ENCODE measurements around the gene PI4KA.
A peak's percentile ranks its signal among the peaks of the same experiment; 100 is the strongest.

The PI4KA gene

DNA sequence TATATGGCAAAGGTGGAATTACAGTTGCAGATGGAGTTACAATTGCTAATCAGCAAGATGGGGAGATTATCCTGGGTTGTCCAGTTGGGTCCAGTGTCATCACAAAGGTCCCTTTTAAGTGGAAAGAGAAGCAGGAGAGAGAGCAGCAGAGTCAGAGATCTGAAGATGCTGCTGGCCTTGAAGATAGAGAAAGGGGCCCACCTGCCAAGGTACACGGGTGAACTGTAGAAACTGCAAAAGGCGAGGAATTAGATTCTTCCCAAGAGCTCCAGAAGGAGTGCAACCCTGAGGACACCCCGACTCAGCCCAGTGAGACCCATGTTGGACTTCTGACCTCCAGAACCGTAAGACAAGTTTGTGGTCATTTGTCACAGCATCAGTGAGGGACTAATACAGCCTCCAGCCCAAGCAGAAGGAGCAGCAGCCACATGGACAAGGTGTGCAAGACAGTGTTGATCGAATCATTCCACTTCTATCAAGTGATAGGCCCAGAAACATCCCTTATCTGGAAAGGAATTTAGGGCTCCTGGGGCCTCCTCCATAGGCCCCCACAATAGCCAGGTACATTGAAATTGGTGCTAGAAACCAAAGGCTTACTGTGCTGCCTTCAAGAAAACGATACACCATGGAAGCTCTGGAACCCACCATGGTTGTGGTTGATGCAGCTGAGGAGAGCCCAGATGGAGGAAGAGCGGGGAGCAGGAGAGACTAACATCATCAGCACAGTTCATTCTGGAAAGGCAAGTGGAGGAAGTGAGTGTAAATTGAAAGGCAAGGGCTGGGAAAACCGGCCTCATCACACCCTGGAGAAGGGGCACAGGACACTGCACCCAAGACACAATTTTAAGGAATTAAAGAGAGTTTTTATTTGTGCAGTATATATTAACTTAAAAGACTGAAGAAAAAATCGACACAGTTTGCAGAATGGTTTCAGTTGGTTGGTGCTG lies 23.5 kb upstream of the PI4KA start:
- DNase-seq, result no peak

DNA sequence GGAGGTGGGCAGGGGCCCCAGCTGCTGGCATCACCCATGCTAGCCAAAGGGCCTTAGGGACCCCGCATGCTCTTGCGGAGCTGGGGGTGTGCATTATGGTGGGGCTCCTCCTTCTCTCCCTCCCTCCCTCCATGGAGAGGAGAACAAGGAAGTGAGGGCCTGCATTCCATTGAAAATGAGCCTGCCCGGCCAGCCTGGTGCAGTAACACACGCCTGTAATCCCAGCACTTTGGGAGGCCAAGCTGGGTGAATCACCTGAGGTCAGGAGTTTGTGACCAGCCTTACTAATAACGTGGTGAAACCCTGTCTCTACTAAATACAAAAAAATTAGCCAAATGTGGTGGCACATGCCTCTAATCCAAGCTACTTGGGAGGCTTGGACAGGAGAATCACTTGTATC lies 22.6 kb upstream of the PI4KA start:
- no peak for DNase-seq

DNA sequence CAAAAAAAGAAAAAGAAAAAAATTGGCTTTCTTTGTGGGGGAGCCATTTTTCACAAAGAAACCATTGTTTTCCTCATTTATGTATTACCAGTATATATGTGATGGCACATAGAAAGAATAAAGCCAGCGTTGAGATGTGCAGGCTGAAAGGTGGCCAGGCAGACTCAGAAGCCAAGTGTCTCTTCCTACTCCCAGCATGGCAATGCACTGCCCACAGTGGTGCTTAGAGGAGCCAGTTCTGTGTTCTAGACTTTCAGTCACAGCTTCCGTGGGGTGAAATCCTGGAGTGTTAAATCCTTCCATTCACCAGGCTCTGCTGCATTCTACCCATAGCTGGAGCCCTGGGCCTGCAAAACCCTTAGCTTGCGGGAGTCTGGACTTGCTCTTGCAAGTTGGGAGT lies 19.1 kb upstream of the PI4KA start:
- DNase-seq, result no peak

DNA sequence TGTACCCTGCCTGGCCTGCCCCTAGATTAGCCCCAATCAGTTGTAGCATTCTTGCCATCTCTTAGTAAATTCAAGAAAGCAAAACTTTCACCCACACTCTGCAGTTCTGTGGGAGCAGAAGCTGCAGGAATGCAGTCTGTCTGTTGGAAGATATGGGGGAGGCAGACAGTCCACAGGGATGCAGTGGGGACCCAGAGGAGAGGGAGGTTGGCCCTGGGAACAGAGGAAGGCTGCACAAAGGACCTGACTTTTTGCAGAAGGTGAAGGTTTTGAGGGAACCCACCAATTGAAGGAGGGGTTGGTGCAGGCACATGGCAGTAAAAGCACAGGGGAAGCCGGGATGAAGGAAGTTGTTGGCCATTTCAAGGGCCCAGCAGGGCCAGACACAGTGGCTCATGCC lies 16.7 kb upstream of the PI4KA start:
- DNase-seq, result no peak

DNA sequence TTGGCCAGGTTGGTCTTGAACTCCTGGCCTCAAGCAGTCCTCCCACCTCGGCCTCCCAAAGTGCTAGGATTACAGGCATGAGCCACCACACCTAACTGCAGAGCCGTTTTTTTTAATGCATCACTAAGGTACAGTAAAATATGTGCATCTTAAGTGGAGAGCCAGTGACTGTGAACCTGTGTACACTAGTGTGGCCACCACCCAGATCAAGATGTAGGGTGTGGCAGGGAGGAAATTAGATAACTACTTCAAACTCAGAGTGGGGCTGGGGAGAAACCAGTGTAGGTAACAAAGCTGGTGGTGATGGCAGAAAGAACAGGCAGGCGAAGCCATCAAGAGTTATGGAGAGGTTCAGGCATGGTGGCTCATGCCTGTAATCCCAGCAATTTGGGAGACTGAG lies 14.6 kb upstream of the PI4KA start:
- DNase-seq, result no peak

DNA sequence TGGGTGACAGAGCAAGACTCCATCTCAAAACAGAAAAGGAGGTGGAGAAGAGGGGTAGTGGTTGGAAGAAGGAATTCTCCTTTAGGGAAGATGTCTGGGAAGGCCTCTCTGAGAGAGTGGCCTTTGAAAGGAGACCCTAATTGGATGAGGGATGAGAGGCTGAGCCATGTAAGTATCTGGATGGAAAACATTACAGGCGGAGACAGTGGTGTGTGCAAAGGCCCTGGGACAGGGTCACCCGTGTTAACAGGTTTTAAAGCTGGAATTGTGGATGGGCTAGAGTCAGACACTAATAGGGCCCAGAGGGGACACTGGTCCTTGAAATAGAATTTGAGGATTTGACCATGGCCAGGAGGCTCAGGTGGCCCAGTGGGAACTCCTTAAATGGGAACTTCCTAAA lies 10.6 kb upstream of the PI4KA start:
- DNase-seq, result no peak

DNA sequence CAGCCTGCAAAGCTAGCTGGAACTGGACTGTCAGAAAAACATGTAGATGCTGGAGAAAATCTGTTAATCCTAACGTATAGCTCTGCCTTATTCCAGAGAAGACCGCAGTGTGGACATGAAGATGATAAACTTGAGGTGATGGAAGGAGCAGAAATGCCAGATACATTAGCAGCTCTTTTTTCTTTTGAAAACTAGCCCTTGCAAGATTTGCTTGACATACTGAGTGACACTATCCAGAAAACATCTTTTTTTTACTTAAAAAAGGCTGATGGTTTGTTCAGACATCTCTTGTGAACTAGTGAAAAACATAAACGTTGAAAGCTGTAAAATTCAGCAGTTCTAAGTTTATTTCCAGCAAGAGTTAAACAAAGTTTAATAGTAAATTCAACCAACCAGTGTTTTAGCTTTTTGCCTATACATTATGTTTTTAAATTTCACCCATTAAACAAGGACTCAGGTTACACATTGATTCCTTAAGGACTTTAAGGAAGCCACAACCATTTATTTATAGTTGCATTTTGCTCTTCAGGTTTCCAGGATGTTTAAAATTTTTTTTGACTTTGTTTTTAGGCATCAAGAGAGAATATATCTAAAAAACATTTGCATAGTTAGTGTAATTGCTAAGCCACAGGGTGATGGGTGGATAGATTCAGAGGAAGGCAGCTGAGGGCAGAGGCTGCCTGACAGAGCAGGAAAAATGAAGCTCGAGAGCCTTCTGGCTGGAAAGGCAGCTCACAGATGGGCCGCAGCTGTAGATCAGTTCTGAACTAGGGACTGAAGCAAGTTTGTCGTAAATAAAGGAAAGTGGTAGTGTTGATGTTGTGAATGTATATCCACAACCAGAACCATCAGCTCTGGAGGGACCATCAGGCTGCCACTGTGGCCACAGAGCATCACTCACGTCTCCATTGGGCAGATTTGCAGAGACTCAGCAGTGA lies 9.7 kb upstream of the PI4KA start:
- no peak for DNase-seq

DNA sequence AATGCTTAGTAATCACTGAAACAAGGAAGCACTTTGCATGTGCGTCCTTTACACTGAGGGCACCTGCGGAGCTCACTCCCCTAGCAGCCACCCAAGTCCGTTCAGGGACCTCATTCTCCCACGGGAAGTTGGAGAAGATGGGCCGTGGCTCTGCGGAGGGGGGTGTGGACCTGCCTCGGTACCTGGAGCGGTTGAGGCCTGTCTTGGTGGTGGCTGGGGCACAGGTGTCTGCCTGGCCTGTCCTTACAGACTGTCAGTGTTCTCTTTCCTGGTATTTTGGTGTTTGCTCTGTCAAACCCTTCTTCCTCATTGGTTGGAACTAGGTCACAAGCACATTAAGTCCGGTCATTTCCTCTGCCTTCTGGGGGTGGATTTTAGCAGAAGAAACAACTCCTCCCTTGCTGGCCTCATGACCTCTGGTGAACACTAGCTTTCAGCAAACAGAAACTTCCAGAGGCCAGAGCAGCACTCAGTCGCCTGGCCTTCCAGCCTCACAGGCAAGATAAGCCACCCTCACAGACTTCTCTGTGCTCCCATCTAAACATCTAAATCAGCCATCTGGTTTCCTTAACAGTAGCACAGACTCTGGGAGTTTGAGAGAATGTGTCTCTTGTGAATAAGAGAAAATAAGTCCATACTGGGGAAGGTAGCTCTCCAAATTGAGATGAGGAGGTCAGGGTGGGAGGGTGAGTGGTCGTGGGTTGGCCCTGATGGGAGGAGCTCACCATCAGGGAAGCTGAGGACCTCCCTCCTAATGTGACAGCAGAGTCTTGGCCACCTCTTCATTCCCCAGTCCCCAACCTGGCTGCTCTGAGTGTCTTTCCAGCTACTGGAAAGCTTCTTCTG lies 8.8 kb upstream of the PI4KA start:
- peak; percentile 91 for DNase-seq

DNA sequence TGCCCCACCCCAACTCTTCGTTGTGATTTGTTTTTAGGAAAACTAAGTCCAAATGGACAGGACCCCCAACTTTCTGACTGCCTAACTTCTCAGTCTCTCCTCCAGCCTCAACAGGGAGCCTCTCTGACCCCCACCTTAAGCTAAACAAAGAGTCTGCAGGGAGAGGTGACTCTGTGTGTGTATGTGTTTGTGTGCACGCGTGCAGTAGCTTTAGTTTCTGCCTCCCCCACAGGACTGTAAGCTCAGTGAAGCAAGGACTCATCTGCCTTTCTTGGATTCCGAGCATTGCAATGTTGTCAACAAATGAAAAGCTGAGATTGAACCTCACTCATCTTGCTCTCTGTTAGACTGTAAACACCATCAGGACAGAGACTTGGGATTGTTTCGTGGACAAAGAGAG lies 8.1 kb upstream of the PI4KA start:
- DNase-seq, result no peak

DNA sequence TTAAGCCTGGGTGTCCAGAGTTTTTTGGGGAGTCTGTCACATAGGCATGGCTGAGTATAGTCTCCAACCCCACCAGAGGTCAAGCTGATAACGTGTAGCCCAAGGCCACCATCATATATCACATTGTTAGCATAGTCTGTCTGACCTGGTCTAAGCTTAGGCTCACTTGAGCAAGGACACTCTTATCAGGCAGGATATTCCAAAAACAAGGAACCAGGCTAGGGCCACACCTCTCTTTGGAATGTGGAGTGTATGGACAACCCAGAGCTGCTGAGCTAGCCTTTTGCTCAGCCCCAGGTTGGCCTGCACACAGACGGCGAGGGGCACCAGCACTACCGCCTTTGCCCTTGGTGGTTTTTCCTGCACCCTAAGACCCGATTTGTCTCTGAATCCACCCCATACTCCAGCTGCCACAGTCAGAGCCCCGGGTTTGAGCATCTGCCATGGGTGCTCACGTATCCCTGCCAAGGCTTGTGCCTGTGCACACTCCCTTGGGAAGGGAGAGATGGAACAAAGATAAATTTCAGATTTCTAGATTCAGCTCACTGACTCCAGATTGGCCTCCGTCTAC lies 7.3 kb upstream of the PI4KA start:
- DNase-seq, result no peak

DNA sequence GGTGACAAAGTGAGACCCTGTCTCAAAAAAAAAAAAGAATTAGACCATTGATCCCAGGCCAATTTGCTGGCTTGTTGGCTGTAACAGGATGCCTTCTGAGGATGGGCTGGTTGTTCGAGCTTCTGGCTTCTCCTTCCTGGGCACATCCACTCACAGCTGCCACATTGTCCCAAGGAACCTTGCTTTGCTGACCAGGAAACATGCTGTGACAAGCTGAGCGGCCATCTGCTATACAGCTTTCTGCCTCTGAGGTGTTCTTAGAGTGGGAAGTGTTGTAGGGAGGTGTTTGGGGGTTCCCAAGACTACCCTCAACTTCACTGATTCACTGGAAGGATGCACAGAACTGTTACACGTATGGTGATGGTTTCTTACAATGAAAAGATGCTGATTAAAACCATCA lies 6.7 kb upstream of the PI4KA start:
- DNase-seq, result no peak

DNA sequence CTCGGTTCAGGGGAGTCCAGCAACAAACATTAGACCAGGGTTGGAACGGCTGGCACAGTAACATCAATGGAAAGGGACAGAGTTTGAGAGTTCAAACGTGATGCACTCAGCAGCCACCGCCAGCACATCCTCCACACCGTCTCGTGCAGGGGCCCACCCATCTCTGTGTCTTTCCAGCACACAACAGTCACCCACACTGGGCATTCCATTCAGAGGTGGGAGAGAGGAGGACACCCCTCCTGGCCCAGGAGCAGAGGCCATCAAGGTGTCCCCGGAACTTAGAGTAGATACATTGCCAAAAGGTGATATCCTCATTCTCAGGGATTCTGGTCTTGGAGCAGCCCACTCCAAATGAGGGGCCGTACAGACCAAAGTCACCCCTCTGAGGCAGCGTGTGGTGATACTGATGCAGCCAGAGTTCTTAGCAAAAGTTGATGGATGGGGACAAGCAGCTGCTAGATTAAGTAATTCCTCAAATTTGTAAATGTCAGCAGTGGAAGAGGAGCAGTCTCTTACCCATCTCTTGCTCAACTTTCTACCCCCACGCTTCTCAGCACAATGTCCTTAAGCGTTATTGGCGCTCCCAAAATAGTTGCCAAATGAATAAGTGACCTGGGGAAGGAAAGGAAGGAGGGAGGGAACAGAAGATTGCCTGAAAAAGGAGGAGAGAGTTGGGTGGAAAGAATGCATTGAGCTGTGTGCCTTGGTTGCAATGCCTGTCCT lies 5.7 kb upstream of the PI4KA start:
- peak; percentile 68 for DNase-seq

DNA sequence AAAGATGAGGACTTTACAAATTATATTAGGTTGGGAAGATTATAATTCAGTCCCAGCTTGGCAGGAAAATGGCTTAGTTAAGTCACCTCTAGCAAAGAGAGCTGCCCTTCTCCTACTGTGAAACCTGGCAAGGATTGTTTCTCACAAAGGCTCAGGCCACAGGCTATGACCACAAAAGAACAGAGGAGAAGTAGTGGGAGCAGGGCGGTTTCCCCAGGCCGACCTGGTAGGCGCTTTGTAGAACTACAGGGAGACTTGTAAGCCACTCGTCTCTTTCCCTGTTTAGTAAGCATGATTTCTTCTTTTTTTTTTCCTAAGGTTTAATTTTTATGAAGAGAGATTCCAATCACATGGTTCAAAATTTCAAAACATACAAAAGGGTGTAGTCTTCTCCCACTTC lies 4.8 kb upstream of the PI4KA start:
- DNase-seq, result peak; percentile 47

DNA sequence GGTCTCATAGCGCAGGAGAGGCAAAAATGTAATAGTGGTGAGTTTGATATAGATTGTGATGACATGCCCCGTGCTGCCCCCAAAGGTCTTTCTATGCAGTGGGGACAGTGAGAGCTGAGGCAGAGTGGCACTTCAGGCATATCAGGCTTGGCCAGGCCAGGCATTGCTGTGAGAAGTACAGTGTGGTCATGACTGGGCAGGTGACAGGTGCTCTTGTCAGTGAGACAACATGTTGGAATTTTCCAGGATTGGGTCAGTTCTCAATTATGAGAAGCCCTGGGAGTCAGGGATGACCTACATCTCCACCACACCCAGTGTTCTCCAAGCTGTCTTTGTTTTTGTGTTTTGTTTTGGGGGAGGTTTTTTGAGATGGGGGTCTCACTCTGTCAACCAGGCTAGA lies 3.9 kb upstream of the PI4KA start:
- no peak for DNase-seq

DNA sequence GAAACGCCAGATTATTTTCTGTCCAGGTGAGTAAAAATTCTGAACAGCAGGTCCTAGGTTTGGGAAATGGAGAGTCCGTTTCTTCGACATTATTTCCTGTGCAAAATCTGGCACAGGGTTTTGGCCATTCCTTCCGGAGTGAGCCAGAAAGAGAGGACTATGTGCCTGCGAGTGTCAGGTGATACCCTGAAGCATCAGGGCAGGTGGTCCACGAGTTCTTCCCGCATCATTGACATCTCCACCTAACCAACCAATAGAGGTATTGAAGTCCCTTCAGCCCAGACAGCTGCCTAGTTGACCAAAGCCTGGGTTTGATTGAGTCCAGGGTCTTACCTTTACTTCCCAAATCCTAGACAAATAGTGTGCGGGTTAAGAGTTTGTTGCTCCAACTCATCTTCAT lies 1.0 kb upstream of the PI4KA start:
- no peak for DNase-seq

DNA sequence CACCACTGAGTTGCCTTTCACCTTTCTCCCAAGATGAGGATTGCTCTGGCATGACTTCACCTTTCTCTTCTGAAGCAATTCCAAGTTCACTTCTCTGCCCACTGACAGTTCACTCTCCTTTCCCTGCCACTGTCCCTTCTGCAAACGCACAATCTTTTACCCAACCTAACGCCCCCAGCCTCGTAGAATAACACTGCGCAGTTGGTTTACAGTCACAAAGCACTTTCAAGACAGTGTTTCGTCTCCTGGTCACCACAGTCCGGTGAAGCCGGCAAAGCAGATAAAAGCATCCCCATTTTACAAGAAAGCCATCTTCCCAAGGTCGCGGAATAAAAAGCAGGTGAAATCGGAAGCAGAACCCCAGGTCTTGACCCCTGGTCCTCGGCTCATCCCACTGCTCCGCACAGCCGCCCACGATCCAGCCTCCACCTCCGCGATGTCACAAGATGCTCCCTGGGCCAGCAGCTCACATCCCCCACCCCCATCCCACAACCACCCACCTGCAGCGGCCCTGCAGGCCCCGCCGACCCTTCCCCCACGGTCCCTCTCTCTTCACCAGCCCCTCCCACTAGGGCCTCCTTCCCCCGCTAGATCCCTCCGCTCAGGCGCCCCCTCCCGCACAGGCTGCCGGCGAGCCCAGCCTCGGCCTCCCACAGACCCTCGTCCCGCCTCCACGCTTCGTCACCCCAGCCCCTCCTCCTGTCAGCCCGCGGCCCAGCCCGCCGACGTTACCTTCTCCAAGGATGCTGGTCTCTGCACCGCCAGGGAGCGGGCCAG lies 585 bp downstream of the PI4KA start:
- peak; percentile 23 for DNase-seq

DNA sequence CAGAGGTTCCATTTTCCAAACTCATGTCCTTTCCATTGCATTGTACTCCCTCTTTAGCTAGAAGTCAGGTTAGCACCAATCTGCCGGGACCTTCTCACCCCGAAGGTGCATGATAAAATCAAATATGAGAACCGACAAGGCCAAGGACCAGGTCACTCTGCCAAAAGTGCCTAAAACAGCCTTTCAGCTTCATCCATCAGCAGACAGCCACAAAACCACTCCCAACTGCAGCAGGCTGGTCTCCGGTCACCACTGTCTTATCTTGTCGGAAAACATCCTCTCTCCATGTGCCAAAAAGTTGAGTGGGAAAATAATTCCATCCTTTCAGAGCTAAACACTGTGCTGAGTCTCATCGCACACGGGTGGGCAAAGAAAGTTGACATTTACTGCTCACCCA lies 1.4 kb downstream of the PI4KA start:
- DNase-seq, result no peak

DNA sequence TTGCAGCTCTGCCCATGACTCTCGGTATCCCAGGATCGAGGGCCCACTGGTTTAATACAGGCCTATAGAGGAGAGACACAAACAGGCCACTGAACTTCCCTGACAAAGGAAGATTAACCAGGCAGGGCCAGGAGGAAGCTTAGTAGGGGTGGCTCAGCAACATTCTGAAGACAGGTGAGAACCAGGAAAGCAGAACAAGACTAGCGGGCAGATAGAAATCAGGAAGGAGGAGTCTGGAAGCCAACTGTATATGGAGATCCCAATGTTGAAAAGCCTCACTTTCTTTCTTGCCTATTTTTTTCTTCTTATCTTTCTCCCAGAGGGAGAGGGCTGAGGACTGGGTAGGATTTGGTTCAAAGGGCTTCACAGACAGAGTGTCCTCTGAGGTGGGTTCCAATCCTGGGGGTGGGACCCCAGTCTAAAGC lies 5.4 kb downstream of the PI4KA start:
- no peak for DNase-seq

DNA sequence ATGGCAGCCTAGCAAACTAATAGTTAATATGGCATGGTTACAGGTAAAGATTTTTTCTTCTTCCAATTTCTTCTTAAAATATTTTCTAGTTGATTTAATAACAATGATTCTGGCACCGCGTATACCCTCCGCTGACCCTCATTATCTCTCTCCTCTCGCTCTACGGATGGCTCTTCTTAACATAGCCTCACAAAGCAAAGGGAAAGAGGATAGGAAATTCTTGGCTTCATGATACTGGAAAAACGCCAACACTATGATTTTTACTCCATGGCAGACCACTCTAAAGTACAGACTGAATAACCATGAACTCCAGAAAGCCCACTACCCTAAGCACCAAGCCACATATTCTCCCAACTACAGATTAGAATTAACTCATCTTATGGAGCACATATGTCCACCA lies 6.1 kb downstream of the PI4KA start:
- DNase-seq, result no peak

DNA sequence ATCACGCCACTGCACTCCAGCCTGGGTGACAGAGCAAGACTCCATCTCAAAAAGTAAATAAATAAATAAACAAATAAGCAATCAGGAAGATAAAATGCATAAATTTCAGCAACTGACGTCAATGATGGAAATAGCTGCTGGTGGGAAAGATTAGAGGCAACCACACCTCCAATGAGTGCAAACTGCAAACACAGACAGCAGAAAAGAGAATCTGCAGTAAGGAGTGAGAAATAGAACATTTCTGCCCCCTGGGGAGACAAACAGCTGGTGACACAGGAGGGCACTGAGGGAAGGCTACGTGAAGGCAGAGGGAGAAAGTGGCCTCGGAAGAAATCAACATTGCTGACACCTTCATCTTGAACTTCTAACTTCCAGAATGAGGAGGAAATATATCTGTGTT lies 6.5 kb downstream of the PI4KA start:
- no peak for DNase-seq

DNA sequence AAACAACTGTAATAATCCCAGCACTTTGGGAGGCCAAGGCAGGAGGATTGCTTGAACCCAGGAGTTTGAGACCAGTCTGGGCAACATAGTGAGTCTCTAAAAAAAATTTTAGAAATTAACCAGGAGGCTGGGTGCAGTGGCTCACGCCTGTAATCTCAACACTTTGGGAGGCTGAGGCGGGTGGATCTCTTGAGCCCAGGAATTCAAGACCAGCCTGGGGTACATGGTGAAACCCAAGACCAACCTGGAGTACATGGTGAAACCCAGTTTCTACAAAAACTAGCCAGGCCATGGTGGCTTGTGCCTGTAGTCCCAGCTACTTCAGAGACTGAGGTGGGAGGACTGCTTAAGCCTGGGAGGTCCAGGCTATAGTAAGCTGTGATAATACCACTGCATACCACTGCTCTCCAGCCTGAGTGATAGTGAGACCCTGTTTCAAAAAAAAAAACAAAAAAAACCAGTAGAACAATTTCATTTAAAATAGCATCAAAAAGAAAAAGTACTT lies 11.2 kb downstream of the PI4KA start:
- DNase-seq, result no peak

Data from suppressor macrophage treated with lipopolysaccharide for 4 hours (primary cell).